HCT116 (cell line): Measurements from ENCODE around the gene SCAI. TPM values are rescaled to one million over a fixed set of nuclear protein-coding genes. Genes with fewer than 3 reads are reported as not detected.

ENCODE experiments used
- ATAC-seq: fragments of 200-7000 bp; cut with Tn5 transposase; 2 replicates; pipeline ENCODE4 v1.9.1; 2020; ENCODE audit warnings: mild to moderate bottlenecking, moderate library complexity
- BruUV-seq: library from RNA; stranded (reverse); fragments of 400-500 nt; replicated peaks from 2 replicates; lab custom pipeline; 2021; lab: Mats Ljungman, UMichigan
- CTCF ChIA-PET: fragments of 300-600 bp; sonication (Branson Sonifier 250); formaldehyde crosslinking; loops from one replicate; lab custom pipeline; 2021; ENCODE audit warnings: antibody characterized with exemption; lab: Charles Lee
- POLR2A ChIA-PET: fragments of 300-600, 350-600 bp; sonication (Branson Sonifier 250); formaldehyde crosslinking; loops from one replicate; lab custom pipeline; 2021; ENCODE audit warnings: antibody characterized with exemption; lab: Charles Lee
- RAD21 ChIA-PET, 2 experiments: fragments of 300-600 bp; sonication (Branson Sonifier 250); formaldehyde crosslinking; loops; one replicate each; lab custom pipeline; 2023; ENCODE audit warnings: low total read pairs in 2 of 2; ENCODE audit not compliant: uncharacterized antibody in 2 of 2, unreplicated experiment in 2 of 2, low non-redundant PET in 1 of 2; lab: Charles Lee
- DNase-seq: peaks from one replicate; pipeline ENCODE4 v3.0.0-alpha.2; 2010; ENCODE audit warnings: low read depth, low spot score
- H2AFZ ChIP-seq: fragments of 200-600 bp; shearing (Covaris generic), sonication (generic); 2 replicates; pipeline ENCODE4 v1.6.1; 2017; ENCODE audit warnings: low read depth, mixed run types, mixed read lengths, antibody characterized with exemption, low read length; ENCODE audit not compliant: poor library complexity, severe bottlenecking
- H3K27ac ChIP-seq: 2 replicates; pipeline ENCODE4 v1.5.1; 2012; ENCODE audit warnings: low read depth, low read length
- H3K27me3 ChIP-seq: fragments of 200-600 bp; sonication (generic); 2 replicates; pipeline ENCODE4 v1.6.1; 2016; ENCODE audit warnings: mixed run types, low read length, mixed read lengths; ENCODE audit not compliant: insufficient read depth
- H3K36me3 ChIP-seq, 2 experiments: fragments of 200-500 bp in 1 of 2; fragments of 200-600 bp in 1 of 2; sonication (Bioruptor generic) in 1 of 2; sonication (generic) in 1 of 2; 2 replicates each; pipeline versions ENCODE4 v1.5.1 to v1.6.1; 2014 to 2016; ENCODE audit warnings: low read length in 2 of 2, inconsistent platforms in 1 of 2, mixed read lengths in 1 of 2, mixed run types in 1 of 2; ENCODE audit not compliant: insufficient read depth in 2 of 2, control insufficient read depth in 1 of 2
- H3K4me1 ChIP-seq, 2 experiments: fragments of 200-600 bp in 1 of 2; sonication (generic) in 1 of 2; 2 replicates each; pipeline versions ENCODE4 v1.5.1 to v1.6.1; 2012 to 2017; ENCODE audit warnings: low read length in 2 of 2, inconsistent platforms in 1 of 2, mild to moderate bottlenecking in 1 of 2, mixed read lengths in 1 of 2, mixed run types in 1 of 2, moderate library complexity in 1 of 2; ENCODE audit not compliant: insufficient read depth in 2 of 2, control insufficient read depth in 1 of 2
- H3K4me2 ChIP-seq: fragments of 200-600 bp; sonication (generic); 2 replicates; pipeline ENCODE4 v1.6.1; 2017; ENCODE audit warnings: mixed run types, low read length, mixed read lengths
- H3K4me3 ChIP-seq, 2 experiments: fragments of 200-600 bp in 1 of 2; sonication (generic) in 1 of 2; replicated peaks in 1 of 2; 2 replicates each; pipeline ENCODE4 v1.5.1; 2011 to 2016; ENCODE audit warnings: low read length in 2 of 2, control low read depth in 1 of 2, low read depth in 1 of 2, mild to moderate bottlenecking in 1 of 2, mixed read lengths in 1 of 2, mixed run types in 1 of 2
- H3K79me2 ChIP-seq: fragments of 200-600 bp; sonication (generic); 2 replicates; pipeline ENCODE4 v1.6.1; 2017; ENCODE audit warnings: mild to moderate bottlenecking, mixed run types, low read length, moderate library complexity, mixed read lengths; ENCODE audit not compliant: insufficient read depth
- H3K9ac ChIP-seq: fragments of 200-600 bp; sonication (generic); 2 replicates; pipeline ENCODE4 v1.6.1; 2016; ENCODE audit warnings: low read length, mixed read lengths
- H3K9me2 ChIP-seq: fragments of 200-600 bp; sonication (generic), shearing (Covaris generic); 2 replicates; pipeline ENCODE4 v1.6.1; 2017; ENCODE audit warnings: mixed run types, mild to moderate bottlenecking, moderate library complexity; ENCODE audit not compliant: insufficient read depth
- H3K9me3 ChIP-seq, 2 experiments: fragments of 200-500 bp in 1 of 2; fragments of 200-600 bp in 1 of 2; sonication (Bioruptor generic) in 1 of 2; sonication (generic) in 1 of 2; 2 replicates each; pipeline ENCODE4 v1.6.1; 2014 to 2017; ENCODE audit warnings: low read length in 2 of 2, mixed read lengths in 2 of 2, inconsistent platforms in 1 of 2, low read depth in 1 of 2, mild to moderate bottlenecking in 1 of 2, mixed run types in 1 of 2, moderate library complexity in 1 of 2; ENCODE audit not compliant: control insufficient read depth in 1 of 2, insufficient read depth in 1 of 2
- H4K20me1 ChIP-seq: fragments of 200-600 bp; sonication (generic), shearing (Covaris generic); 2 replicates; pipeline ENCODE4 v1.6.1; 2017; ENCODE audit warnings: mixed run types, mild to moderate bottlenecking, moderate library complexity; ENCODE audit not compliant: insufficient read depth
- CEBPB ChIP-seq: IDR thresholded peaks from 2 replicates; pipeline ENCODE4 v1.6.1; 2012; ENCODE audit warnings: low read depth
- CTCF ChIP-seq, 3 experiments: fragments of 200-600 bp in 1 of 3; sonication (generic) in 1 of 3; IDR thresholded peaks in 2 of 3; conservative IDR thresholded peaks in 1 of 3; 2 replicates each; pipeline ENCODE4 v1.5.1; 2012 to 2017; ENCODE audit warnings: low read depth in 2 of 3, low read length in 2 of 3, antibody characterized with exemption in 1 of 3, borderline replicate concordance in 1 of 3, control low read depth in 1 of 3, mild to moderate bottlenecking in 1 of 3, mixed read lengths in 1 of 3, mixed run types in 1 of 3, moderate library complexity in 1 of 3; ENCODE audit not compliant: insufficient read depth in 1 of 3
- EGR1 ChIP-seq: IDR thresholded peaks from 2 replicates; pipeline ENCODE4 v1.6.1; 2012; ENCODE audit warnings: low read depth
- ELF1 ChIP-seq: IDR thresholded peaks from 2 replicates; pipeline ENCODE4 v1.6.1; 2012; ENCODE audit warnings: low read depth, borderline replicate concordance
- POLR2AphosphoS5 ChIP-seq: IDR thresholded peaks from 2 replicates; pipeline ENCODE4 v1.6.1; 2011; ENCODE audit warnings: mild to moderate bottlenecking, low read depth, low read length, moderate library complexity
- RAD21 ChIP-seq: IDR thresholded peaks from 2 replicates; pipeline ENCODE4 v1.6.1; 2012; ENCODE audit warnings: low read depth, mild to moderate bottlenecking
- TCF7L2 ChIP-seq: IDR thresholded peaks from 2 replicates; pipeline ENCODE4 v1.7.0; 2011; ENCODE audit warnings: borderline replicate concordance, inconsistent platforms; ENCODE audit not compliant: insufficient read depth, insufficient read length; ENCODE audit errors: extremely low read depth
- ZBTB33 ChIP-seq: IDR thresholded peaks from 2 replicates; pipeline ENCODE4 v1.6.1; 2011; ENCODE audit warnings: mild to moderate bottlenecking, low read length, moderate library complexity; ENCODE audit not compliant: insufficient replicate concordance; ENCODE audit errors: extremely low read depth
- ZNF274 ChIP-seq: fragments of 200-500 bp; sonication (Bioruptor generic); IDR thresholded peaks from 2 replicates; pipeline ENCODE4 v1.6.1; 2014; ENCODE audit warnings: mild to moderate bottlenecking, low read depth, low read length, inconsistent platforms
- intact Hi-C: fragments of 100-400 bp; cut with micrococcal nuclease; formaldehyde crosslinking; loops from 2 replicates; pipeline ENCODE4 v1.10.0; 2022
- total RNA-seq: library from RNA; stranded (reverse); gene quantifications from one replicate; pipeline ENCODE4 v1.2.1, GENCODE V29; 2021; ENCODE audit not compliant: unreplicated experiment

SCAI gene
- total RNA-seq, 1 experiment from 2014 or later: 14.0 TPM

DNA sequence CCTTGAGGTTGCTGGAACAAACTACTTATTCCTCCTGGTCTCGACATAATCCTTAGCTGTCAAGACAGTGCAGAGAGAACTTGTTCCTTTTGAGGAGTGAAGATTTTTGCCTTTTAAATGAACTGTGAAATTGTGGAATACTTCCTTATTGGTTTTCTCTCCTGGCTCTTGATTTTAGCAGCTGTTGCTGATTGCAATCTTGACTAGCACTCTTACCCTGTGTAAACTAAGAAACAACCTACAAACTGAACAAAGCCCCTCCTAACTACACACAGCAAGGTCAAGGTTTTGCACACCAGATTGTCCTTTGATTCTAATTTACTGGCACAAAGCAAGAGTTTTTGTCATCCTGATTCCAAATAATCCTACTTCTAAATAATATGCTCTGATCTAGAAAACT is 118.4 kb downstream of the SCAI start:
- no peak for ATAC-seq
- Histone ChIP-seq H3K27me3 (no peaks in the 10 kb centered on the region), H2AFZ (no peak overlapping the region), H3K9me3 (no peaks in the 10 kb centered on the region), H3K9ac (no peak overlapping the region), H3K79me2 (no peaks in the 10 kb centered on the region), H3K4me1 (no peaks in the 10 kb centered on the region), H3K27ac (no peak overlapping the region), H3K36me3 (no peaks in the 10 kb centered on the region), H3K9me2 (no peaks in the 10 kb centered on the region), H4K20me1 (no peaks in the 10 kb centered on the region), H3K4me2 (no peak overlapping the region), H3K4me3 (no peak overlapping the region)
- TF ChIP-seq EGR1 (no peak), RAD21 (no peak), CTCF (IDR thresholded peaks at IDR 0.05 in 2 of 3, conservative IDR thresholded peaks at IDR 0.05 in 1 of 3; ENCODE audit: borderline replicate concordance in 1 of 3, insufficient read depth in 1 of 3, low read depth in 2 of 3, low read length in 2 of 3) (no peak), CEBPB (no peak), ZNF274 (no peak), POLR2AphosphoS5 (no peak), TCF7L2 (no peak), ELF1 (no peak), ZBTB33 (no peak)
- intact Hi-C loops: no loop called here
- no peak for DNase-seq
- ChIA-PET POLR2A (no interaction called here), RAD21 (interaction anchor here in 1 of 2 experiments (0.5 kb wide), 1 partner anchor 104 kb away, joined by 3 read pairs; no protein-coding TSS in a partner anchor), CTCF (no interaction called here)
- BruUV-seq: TSS peak; percentile 18
